HG03342 (cell line): ENCODE data around the gene LRIG1.

Experiments
- ATAC-seq: cut with Tn5 transposase; IDR thresholded peaks from one replicate; pipeline ENCODE4 v1.9.1; 2021; ENCODE audit warnings: mild to moderate bottlenecking, moderate library complexity; ENCODE audit not compliant: unreplicated experiment

Gene LRIG1

DNA sequence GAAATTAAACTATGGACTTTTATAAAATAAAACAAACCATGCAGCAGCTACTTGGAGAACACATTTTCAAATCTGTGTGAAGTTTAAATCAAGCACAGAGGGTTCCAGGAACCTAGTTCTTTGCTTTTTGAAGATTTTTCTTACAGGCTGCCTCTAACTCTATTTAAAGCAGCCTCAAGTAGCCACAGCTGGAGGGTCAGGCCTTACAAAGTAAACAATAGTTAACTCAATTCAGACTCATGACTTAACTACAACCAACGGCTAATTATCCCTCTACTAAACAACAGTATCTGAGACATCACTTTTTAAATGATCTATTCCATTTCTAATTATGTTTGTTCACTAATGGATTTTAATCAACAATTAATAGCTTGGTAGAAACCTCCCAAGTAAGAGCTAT, 9.8 kb downstream of the LRIG1 start:
- ATAC-seq: no peak

- no peak for ATAC-seq
Observed at GRCh38 chr3:66490214-66490613, 10.6 kb downstream of the LRIG1 start.

DNA sequence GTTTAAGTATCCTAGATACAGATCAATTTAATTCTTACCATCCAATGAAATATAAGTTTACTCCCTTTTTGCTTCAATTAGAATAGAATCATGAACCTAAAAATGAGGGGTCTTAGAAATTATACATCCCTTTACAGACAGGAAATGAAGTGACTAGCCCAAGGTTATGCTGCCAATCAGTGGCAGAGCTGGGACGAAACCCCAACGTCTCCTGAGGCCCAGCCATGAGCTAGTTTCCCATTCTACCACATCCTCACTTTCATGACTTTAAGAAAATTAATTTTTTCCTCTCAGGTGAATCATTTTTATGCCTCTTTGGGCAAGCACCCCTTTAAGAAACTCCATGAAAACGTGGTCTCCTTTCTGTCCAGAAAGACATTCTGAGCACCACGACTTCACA, 11.2 kb downstream of the LRIG1 start:
- ATAC-seq: no peak

GRCh38 chr3:66489115-66489514, 11.7 kb downstream of the LRIG1 start:
- no peak for ATAC-seq

GRCh38 chr3:66488492-66488891, 12.3 kb downstream of the LRIG1 start:
- ATAC-seq: no peak

GRCh38 chr3:66487465-66487864, 13.4 kb downstream of the LRIG1 start:
- no peak for ATAC-seq

DNA sequence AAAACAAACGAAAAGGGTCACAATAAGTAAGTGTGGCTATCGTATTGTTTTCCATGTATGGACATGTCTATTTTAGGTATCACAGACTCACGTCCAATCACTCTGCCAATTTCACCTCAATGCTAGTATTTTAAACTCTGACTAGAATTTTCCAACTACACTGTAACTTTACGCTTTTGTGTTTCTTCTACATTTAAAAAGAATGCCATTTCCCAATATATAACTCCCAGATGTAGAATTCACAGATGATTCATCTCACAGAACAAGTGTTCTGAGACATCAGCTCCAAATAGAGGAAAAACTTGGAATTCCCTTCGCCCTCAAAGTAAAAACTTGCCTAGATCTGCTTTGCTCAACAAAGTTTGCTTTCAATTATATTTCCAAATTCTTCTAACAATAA, 14.2 kb downstream of the LRIG1 start:
- ATAC-seq: no peak

- no peak for ATAC-seq
Observed at GRCh38 chr3:66486202-66486601, 14.6 kb downstream of the LRIG1 start.

GRCh38 chr3:66485291-66485968, 15.4 kb downstream of the LRIG1 start:
- no peak for ATAC-seq

DNA sequence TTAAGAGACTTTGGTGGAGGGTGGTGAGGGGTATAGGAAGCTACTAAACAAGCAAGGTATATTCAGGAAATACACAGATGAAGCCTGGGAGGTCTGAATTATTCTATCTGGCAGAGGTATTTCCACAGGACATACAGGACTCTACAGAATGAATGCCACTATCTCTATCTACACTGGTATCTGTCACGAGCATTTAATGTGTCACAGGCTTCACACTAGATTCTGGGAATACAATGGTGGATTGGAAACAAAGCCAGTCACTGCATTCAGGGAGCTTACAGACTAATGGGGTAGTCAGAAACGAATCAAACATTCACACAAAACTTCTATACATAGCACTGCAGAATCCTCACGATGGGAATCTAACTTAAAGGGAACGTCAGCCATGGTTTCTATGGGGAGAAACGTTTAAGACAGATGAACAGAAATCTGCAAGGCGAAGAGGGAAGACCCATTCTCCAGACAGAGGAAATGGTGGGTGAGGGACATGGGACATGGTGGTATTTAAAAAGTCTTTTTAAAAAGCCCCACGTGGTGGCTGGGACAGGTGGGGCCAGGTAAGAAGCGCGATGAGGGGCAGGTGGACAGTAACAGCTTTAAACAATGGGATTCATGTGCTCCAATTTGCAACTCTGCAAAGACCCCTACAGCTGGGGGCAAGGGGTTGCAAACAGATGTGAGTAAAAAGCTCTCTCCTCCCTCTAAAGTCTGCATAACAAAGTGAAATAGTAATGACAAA, 16.5 kb downstream of the LRIG1 start:
- ATAC-seq: no peak

- no peak for ATAC-seq
Observed at GRCh38 chr3:66483409-66483906, 17.4 kb downstream of the LRIG1 start.

DNA sequence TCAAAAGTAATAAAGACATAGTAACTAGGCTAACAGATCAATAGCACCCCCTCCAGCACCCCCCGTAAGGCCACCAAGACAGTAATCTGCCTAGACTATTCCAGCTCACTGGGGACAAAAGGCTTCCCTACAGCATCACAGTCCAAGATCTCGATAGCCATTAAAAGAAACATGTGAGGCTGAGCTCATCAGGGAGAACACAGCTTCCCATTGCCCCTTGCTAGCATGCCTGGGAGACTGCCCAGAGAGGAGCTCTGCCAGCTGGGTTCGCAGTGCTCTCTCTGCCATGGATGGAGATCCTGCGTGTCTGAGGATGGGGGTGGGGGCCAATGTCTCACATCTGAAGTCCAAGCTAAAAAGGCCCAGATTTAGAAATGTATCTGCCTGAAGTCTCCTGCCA, 17.8 kb downstream of the LRIG1 start:
- no peak for ATAC-seq

DNA sequence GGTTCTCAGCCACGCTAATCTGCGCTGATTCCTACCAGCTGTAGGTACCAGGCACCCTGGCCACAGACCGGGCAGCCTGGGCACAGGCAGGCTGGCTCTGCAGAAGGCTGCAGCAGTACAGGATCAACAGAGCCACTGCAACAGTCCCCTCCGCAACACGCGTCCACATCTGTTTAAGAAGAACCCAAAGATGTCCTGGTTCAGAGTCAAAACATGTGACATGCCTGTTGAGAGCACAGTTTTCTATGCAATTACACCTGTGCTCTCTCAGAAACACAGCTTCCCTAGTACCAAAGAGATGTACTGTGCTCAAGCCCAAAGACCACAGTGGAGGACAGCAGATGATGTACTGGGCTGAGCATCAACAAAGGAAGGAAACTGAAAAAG, 18.8 kb downstream of the LRIG1 start:
- ATAC-seq: no peak

- ATAC-seq: no peak
Observed at GRCh38 chr3:66481071-66482017, 19.5 kb downstream of the LRIG1 start.

- ATAC-seq: no peak
Observed at GRCh38 chr3:66480666-66481065, 20.2 kb downstream of the LRIG1 start.

- no peak for ATAC-seq
Observed at GRCh38 chr3:66479532-66479947, 21.3 kb downstream of the LRIG1 start.

- no peak for ATAC-seq
Observed at GRCh38 chr3:66478960-66479359, 21.9 kb downstream of the LRIG1 start.

GRCh38 chr3:66477856-66478255, 23.0 kb downstream of the LRIG1 start:
- no peak for ATAC-seq

GRCh38 chr3:66476852-66477381, 23.9 kb downstream of the LRIG1 start:
- ATAC-seq: no peak

DNA sequence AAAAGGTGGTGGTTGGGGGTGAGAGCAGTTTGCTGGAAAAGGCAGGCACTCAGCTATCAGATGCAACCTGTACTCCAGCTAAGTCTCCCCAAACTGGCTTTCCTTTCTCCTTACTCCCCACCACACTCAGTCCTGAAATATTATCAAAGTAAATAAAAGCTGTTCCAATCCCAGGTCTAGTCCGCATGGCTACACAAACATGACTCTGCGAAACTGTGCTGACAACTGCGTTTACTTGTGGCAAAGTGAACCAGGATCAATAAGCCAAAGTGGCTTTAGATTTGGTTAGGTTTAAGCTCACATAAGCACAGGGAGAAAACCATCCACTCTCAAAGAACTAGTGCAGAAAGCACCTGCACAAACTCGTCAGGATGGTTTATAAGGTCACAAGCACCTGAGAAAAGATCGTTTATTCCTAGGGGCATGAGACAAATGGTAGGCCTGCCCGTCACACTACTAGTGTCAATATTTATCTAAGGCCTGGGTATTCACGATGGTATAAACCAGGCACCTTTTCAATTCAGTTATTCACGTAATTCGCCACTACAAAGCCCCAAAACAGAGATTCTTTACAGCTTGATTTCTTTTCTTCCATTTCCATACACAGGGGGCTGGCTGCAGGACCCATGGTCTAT, 25.3 kb downstream of the LRIG1 start:
- ATAC-seq: no peak

DNA sequence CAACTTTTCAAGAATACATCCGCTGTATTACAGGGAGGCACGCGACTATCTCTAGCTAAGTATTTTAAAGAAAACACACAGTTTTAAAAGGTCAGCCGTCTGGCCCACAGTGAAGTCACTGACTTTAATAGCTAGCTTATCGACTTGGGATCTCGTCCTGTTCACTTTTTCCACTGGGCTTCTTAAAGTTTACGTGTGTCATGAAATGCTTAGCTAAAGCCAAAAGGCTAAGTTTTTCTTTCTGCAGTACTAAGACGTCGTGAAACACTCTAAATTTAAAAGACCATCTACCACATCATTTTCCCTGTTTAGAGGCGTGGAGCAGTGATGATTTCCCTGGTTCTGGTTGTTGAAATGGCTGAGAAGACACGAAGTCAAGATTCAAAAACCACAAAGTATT, 27.1 kb downstream of the LRIG1 start:
- ATAC-seq: no peak
